Measurements from ENCODE around the gene LRMDA.

LRMDA gene

DNA sequence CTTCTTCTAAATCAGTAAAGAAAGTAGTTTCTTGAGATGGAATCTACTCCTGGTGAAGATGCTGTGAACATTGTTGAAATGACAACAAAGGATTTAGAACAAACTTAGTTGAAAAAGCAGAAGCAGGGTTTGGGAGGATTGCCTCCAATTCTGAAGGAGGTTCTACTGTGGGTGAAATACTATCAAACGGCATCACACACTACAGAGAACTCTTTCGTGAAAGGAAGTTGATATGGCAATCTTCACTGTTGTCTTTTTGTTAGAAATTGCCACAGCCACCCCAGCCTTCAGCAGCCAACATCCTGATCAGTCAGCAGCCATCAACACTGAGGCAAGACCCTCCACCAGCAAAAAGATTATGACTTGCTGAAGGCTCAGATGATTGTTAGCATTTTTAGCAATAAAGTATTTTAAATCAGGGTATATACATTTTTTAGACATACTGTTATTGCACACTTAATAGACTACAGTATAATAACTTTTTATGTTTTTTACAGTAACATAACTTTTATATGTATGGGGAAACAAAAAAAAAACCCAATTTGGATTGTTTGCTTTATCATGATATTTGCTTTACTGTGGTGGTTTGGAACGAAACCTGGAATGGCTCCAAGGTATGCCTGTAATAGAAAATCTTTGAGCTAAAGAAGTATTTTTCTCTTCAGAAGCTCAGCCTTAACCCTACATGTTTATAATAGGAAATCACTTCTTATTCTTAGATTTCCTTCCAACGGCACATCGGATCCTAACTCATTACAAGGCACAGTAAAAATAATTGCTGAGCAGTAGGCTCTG is 257.3 kb downstream of the LRMDA start:
- no peak for DNase-seq (ENCODE audit: low spot score)
- no peak for TF ChIP-seq CTCF (IDR thresholded peaks at IDR 0.05)
- Histone ChIP-seq H3K4me3 (no peak overlapping the region), H3K27ac (no peak overlapping the region)

DNA sequence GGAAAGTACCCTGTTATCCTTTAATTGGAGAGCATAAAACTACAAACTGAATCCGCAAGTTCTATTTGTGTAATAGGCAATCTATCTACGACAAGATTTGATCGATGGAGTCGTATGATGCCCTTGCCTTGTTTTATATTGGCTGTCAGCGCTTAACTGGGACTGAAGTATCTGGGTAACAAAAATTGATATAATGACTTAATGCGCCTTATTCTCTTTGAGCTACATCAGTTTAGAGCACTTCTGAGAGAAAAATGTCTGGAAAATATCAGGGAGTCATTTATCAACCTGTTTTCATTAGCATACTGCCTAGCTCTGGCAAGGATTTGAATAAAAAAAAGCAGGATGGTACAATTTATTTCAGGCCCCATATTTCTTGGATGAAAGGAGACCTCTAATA is 262.1 kb downstream of the LRMDA start:
- no peak for DNase-seq (ENCODE audit: low spot score)
- TF ChIP-seq CTCF (IDR thresholded peaks at IDR 0.05), result no peak

DNA sequence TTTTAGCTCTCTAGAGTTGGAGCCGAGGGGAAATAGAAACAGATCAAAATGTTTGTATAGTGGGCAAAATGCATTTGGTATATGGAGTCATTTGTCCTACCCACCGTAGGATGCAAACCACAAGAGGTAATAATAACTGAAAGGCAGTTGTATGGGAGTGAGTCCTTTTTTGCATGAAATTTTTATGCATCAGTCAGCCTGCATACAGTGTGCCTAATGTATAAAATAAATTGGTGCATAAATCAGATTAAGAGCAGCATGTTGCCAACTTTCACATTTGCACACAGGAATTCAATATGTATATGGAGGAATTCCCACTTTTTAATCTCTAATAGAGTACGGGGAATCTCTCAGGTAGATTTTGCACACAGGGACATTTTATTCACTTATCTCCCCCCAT is 262.8 kb downstream of the LRMDA start:
- TF ChIP-seq CTCF (IDR thresholded peaks at IDR 0.05), result no peak
- H3K4me3 ChIP-seq, result no peak overlapping the region
- no peak for DNase-seq (ENCODE audit: low spot score)
- no peak overlapping the region for H3K27ac ChIP-seq

More for the DNA sequence above, 262.1 kb downstream of the LRMDA start:
- no peak overlapping the region for H3K27ac ChIP-seq
- no peak overlapping the region for H3K4me3 ChIP-seq

GRCh38 chr10:75694790-75695189 is 263.4 kb downstream of the LRMDA start:
- H3K27ac ChIP-seq, result no peak overlapping the region
- TF ChIP-seq CTCF (IDR thresholded peaks at IDR 0.05), result no peak
- DNase-seq (ENCODE audit: low spot score), result no peak
- no peak overlapping the region for H3K4me3 ChIP-seq

GRCh38 chr10:75695994-75696393 is 264.6 kb downstream of the LRMDA start:
- no peak overlapping the region for H3K27ac ChIP-seq

GRCh38 chr10:75696536-75696935 is 265.1 kb downstream of the LRMDA start:
- no peak for DNase-seq (ENCODE audit: low spot score)
- H3K4me3 ChIP-seq, result no peak overlapping the region
- no peak for TF ChIP-seq CTCF (IDR thresholded peaks at IDR 0.05)
- H3K27ac ChIP-seq, result no peak overlapping the region

More at GRCh38 chr10:75695994-75696393, 264.6 kb downstream of the LRMDA start:
- TF ChIP-seq CTCF (IDR thresholded peaks at IDR 0.05), result no peak
- no peak for DNase-seq (ENCODE audit: low spot score)
- H3K4me3 ChIP-seq, result no peak overlapping the region

- DNase-seq (ENCODE audit: low spot score), result no peak
- Histone ChIP-seq H3K27ac (no peak overlapping the region), H3K4me3 (no peak overlapping the region)
- no peak for TF ChIP-seq CTCF (IDR thresholded peaks at IDR 0.05)
Observed at GRCh38 chr10:75703191-75703854, 271.9 kb downstream of the LRMDA start.

Measured in coronary artery (tissue), 2 donors.